Lower lobe of right lung (tissue), 2 donors: ENCODE results near the gene SALL3. TPM values are rescaled to one million over a fixed set of nuclear protein-coding genes. Genes with fewer than 3 reads are reported as not detected.

Source experiments
- ATAC-seq, 2 donors: fragments of 200-7000 bp; cut with Tn5 transposase; one replicate each; pipeline ENCODE4 v1.9.1; 2020 to 2022; ENCODE audit warnings: mild to moderate bottlenecking in 2 of 2, moderate library complexity in 2 of 2
- DNase-seq: peaks from one replicate; pipeline ENCODE4 v3.0.0-alpha.2; 2020
- H3K27ac ChIP-seq: fragments of 200-600 bp; one replicate; pipeline ENCODE4 v1.8.0; 2022
- H3K27me3 ChIP-seq: fragments of 200-600 bp; one replicate; pipeline ENCODE4 v1.8.0; 2022; ENCODE audit warnings: low read depth
- H3K36me3 ChIP-seq: fragments of 200-600 bp; one replicate; pipeline ENCODE4 v1.8.0; 2022; ENCODE audit warnings: mild to moderate bottlenecking
- H3K4me1 ChIP-seq: fragments of 200-600 bp; one replicate; pipeline ENCODE4 v1.8.0; 2022
- H3K4me3 ChIP-seq: fragments of 200-600 bp; one replicate; pipeline ENCODE4 v1.8.0; 2022; ENCODE audit warnings: mild to moderate bottlenecking
- H3K9me3 ChIP-seq: fragments of 200-600 bp; one replicate; pipeline ENCODE4 v1.8.0; 2022
- CTCF ChIP-seq: fragments of 200-600 bp; IDR thresholded peaks from one replicate; pipeline ENCODE4 v1.8.0; 2022; ENCODE audit warnings: antibody characterized with exemption, mild to moderate bottlenecking
- intact Hi-C: fragments of 100-400 bp; cut with DNase I; formaldehyde crosslinking; loops from one replicate; pipeline ENCODE4 v1.11.0; 2022
- total RNA-seq: library from RNA; stranded (reverse); fragmentation: NEBNext Ultra II Directional; extraction: Animal tissue kit (Norgen Biotek cat#: 25700); gene quantifications from one replicate; pipeline ENCODE4 v1.2.1, GENCODE V29; 2021
- donor health status: DM: no; HTN: yes; CAD: no; lungs with severe emphysema.

The SALL3 gene
- total RNA-seq, 1 donor from 2014 or later = not detected

GRCh38 chr18:79042276-79042675, 62.7 kb downstream of the SALL3 start:
- H3K27ac ChIP-seq = no peak overlapping the region
- H3K36me3 ChIP-seq = no peaks in the 10 kb centered on the region
- H3K4me1 ChIP-seq = no peaks in the 10 kb centered on the region
- TF ChIP-seq CTCF = no peak
- H3K4me3 ChIP-seq = no peak overlapping the region
- no peaks in the 10 kb centered on the region for H3K9me3 ChIP-seq
- ATAC-seq = no peak
- DNase-seq = no peak
- H3K27me3 ChIP-seq = peaks cover 6% of the 10 kb centered on the region
- intact Hi-C loops = no loop called here

GRCh38 chr18:79043288-79043687, 63.7 kb downstream of the SALL3 start:
- intact Hi-C loops = no loop called here
- Histone ChIP-seq H3K36me3 (no peaks in the 10 kb centered on the region), H3K4me3 (no peak overlapping the region), H3K27me3 (peaks cover 6% of the 10 kb centered on the region), H3K27ac (no peak overlapping the region), H3K4me1 (no peaks in the 10 kb centered on the region), H3K9me3 (no peaks in the 10 kb centered on the region)
- TF ChIP-seq CTCF = no peak
- no peak for DNase-seq
- no peak for ATAC-seq

GRCh38 chr18:79046522-79046921, 66.9 kb downstream of the SALL3 start:
- no peak for TF ChIP-seq CTCF
- Histone ChIP-seq H3K27me3 (peaks cover 6% of the 10 kb centered on the region), H3K4me3 (no peak overlapping the region), H3K27ac (no peak overlapping the region), H3K9me3 (no peaks in the 10 kb centered on the region), H3K4me1 (no peaks in the 10 kb centered on the region), H3K36me3 (no peaks in the 10 kb centered on the region)
- intact Hi-C loops = no loop called here
- ATAC-seq (no peak), DNase-seq (no peak)

GRCh38 chr18:79047556-79048244, 68.1 kb downstream of the SALL3 start:
- Histone ChIP-seq H3K4me1 (no peaks in the 10 kb centered on the region), H3K9me3 (no peaks in the 10 kb centered on the region), H3K27me3 (peaks cover 6% of the 10 kb centered on the region), H3K4me3 (no peak overlapping the region), H3K27ac (no peak overlapping the region), H3K36me3 (no peaks in the 10 kb centered on the region)
- DNase-seq = no peak
- no peak for TF ChIP-seq CTCF
- ATAC-seq = peak in 1 of 2 donors; percentile 32
- intact Hi-C loops = no loop called here

GRCh38 chr18:79048245-79048632, 68.6 kb downstream of the SALL3 start:
- no peak for DNase-seq
- H3K36me3 ChIP-seq = no peaks in the 10 kb centered on the region
- no peaks in the 10 kb centered on the region for H3K4me1 ChIP-seq
- no peak overlapping the region for H3K27ac ChIP-seq
- no peak overlapping the region for H3K4me3 ChIP-seq
- no peak for TF ChIP-seq CTCF
- intact Hi-C loops = no loop called here
- ATAC-seq = no peak
- peaks cover 6% of the 10 kb centered on the region for H3K27me3 ChIP-seq
- H3K9me3 ChIP-seq = no peaks in the 10 kb centered on the region
